ENCODE data around the gene FIGN.

- no peak for TF ChIP-seq CTCF (IDR thresholded peaks at IDR 0.05 in 4 of 5, conservative IDR thresholded peaks at IDR 0.05 in 1 of 5)
- no peak for TF ChIP-seq POLR2A (IDR thresholded peaks at IDR 0.05)
Measured at GRCh38 chr2:163729636-163730273, 6.1 kb downstream of the FIGN start.

Measured in gastrocnemius medialis (tissue), 4 donors.